GM10847 (cell line): ENCODE data around the gene ELF1.

Experiments
- POLR2A ChIP-seq: IDR thresholded peaks from 2 replicates; pipeline ENCODE4 v1.6.1; 2011; ENCODE audit not compliant: insufficient read length; ENCODE audit errors: extremely low read depth

Gene ELF1

DNA sequence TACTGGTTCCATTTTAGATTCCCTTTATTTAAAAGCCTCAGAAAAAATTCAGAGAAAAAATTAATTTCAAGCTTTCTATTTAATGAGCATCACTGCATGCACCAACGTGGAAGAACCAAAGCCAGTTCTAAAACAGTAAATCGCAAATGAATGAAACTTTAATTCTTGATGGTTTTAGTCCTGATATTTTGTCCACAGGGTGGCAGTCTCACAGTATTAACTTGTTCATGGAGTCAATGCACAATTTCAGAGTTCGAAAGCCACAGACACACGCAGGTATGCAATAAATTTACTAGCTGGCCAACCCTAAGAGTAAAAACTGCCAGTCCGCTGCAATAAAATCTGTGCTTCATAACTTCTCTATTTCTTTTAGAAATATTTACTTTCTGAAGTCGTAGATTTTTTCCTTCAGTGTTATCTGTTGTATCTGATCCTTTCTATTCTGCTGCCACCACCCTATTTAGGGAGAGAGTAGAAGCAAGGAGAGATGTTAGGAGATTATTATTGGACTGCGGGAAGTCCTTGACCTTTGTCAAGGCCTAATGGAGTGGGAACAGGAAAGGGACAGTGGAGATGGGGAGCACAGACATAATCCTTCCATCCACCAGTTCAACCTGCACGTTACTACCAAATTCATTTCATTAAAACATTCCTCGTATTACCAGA, 35.2 kb upstream of the ELF1 start:
- TF ChIP-seq POLR2A = no peak

- no peak for TF ChIP-seq POLR2A
These were observed 34.3 kb upstream of the ELF1 start for GRCh38 chr13:41053384-41053826.

- TF ChIP-seq POLR2A = no peak
These were observed 33.3 kb upstream of the ELF1 start for GRCh38 chr13:41052441-41052840.

- TF ChIP-seq POLR2A = no peak
These were observed 30.6 kb upstream of the ELF1 start for GRCh38 chr13:41049480-41050440.

DNA sequence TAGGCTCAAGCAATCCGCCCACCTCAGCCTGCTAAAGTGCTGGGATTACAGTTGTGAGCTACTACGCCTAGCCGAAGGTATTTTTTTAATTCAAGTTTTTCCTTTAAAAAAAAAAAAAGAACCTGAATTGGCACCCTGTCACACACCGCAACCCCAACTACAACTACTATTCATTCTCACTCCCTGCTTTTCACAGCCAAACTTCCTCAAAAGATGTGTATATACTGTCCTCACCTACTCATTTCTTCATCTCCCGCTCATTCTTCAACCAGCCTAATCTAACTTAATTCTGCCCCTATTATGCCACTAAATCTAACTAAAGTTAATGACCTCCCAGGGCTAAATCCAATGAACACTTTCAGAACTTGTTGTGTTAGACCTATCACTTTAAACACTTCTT, 29.5 kb upstream of the ELF1 start:
- TF ChIP-seq POLR2A = no peak

GRCh38 chr13:41040584-41041334, 21.6 kb upstream of the ELF1 start:
- no peak for TF ChIP-seq POLR2A

GRCh38 chr13:41039746-41040145, 20.6 kb upstream of the ELF1 start:
- TF ChIP-seq POLR2A = no peak

- no peak for TF ChIP-seq POLR2A
These were observed 15.8 kb upstream of the ELF1 start for GRCh38 chr13:41034881-41035280.

DNA sequence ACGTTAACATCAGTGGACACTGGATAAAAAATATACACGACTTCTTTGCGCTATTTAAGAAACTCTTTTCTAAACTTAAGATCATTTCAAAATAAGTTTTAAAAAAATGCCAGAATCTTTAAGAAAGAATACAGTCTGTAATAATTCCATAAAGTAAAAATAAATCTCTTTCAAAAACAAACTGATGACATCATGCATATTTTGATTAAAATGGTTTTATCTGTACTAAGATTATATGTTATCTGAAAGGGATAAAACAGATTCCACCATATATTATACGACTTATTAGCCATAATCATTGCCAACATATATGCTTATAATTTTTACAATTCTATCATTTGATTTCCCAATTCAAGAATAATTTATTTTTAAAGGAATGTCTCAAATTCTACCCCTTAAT, 15.3 kb upstream of the ELF1 start:
- no peak for TF ChIP-seq POLR2A

GRCh38 chr13:41032691-41033376, 13.7 kb upstream of the ELF1 start:
- TF ChIP-seq POLR2A = no peak

DNA sequence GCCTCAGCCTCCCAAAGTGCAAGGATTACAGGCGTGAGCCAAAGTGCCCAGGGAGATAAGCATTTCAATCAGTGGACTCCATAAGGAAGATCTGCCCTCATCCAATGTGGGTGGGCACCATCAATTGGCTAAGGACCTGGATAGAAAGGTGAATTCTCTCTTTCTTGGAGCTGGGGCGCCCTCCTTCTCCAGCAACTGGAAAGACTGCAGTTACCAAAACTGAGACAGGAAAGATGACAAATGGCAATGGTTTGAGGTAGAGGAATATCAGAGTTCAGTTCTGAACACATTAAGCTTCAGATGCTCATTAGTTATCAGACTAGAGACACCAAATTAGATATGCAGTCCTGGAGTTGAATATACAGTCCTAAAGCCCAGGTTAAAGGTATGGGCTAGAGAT, 10.5 kb upstream of the ELF1 start:
- no peak for TF ChIP-seq POLR2A

GRCh38 chr13:41028051-41028450, 8.9 kb upstream of the ELF1 start:
- no peak for TF ChIP-seq POLR2A

- no peak for TF ChIP-seq POLR2A
These were observed 7.7 kb upstream of the ELF1 start for GRCh38 chr13:41026788-41027187.

GRCh38 chr13:41025518-41025917, 6.4 kb upstream of the ELF1 start:
- TF ChIP-seq POLR2A = no peak
